NCI-H524 (cell line): ENCODE results near the gene NAA15.
"Not testable (repeated sequence)": the region's sequence is repeated elsewhere in the genome, so short reads cannot be mapped to it uniquely, and the experiment has no call there.

Experiments
- DNase-seq, 2 experiments: peaks; one replicate each; lab custom pipeline; 2025; lab: John Stamatoyannopoulos, UW

Gene NAA15

GRCh38 chr4:139451997-139452396 lies 150.7 kb downstream of the NAA15 start:
- no peak for DNase-seq

- DNase-seq = peak; percentile 61 to 75
Observed at GRCh38 chr4:139453041-139453370, 151.7 kb downstream of the NAA15 start.

- peak; percentile 70 to 85 for DNase-seq
Observed at GRCh38 chr4:139453371-139454110, 152.2 kb downstream of the NAA15 start.

- peak in 1 of 2 experiments; percentile 24 for DNase-seq
Observed at GRCh38 chr4:139454111-139455045, 153.1 kb downstream of the NAA15 start, which contains the start of gene RAB33B. RAB33B (plus strand) TSS chr4:139454121; CDS start chr4:139454196, 75 bp downstream.

GRCh38 chr4:139455126-139455538 lies 153.8 kb downstream of the NAA15 start:
- DNase-seq = no peak

- no peak for DNase-seq
Observed at GRCh38 chr4:139457318-139457717, 156.0 kb downstream of the NAA15 start.

- no peak for DNase-seq
Observed at GRCh38 chr4:139458543-139458942, 157.2 kb downstream of the NAA15 start.

- no peak for DNase-seq
Observed at GRCh38 chr4:139458999-139459398, 157.7 kb downstream of the NAA15 start.

- no peak for DNase-seq
Observed at GRCh38 chr4:139460565-139460964, 159.3 kb downstream of the NAA15 start.

- DNase-seq = no peak
Observed at GRCh38 chr4:139461022-139461628, 159.8 kb downstream of the NAA15 start.

GRCh38 chr4:139464512-139464911 lies 163.2 kb downstream of the NAA15 start:
- not testable (repeated sequence) for DNase-seq

GRCh38 chr4:139465922-139466321 lies 164.6 kb downstream of the NAA15 start:
- DNase-seq = no peak

GRCh38 chr4:139468756-139469155 lies 167.5 kb downstream of the NAA15 start:
- DNase-seq = not testable (repeated sequence)

- DNase-seq = no peak
Observed at GRCh38 chr4:139469216-139469615, 167.9 kb downstream of the NAA15 start.
